Measurements from ENCODE around the gene WWOX. TPM values are rescaled to one million over a fixed set of nuclear protein-coding genes. Genes with fewer than 3 reads are reported as not detected.

Gene WWOX
- total RNA-seq, 1 experiment from 2014 or later = 79.9 TPM

DNA sequence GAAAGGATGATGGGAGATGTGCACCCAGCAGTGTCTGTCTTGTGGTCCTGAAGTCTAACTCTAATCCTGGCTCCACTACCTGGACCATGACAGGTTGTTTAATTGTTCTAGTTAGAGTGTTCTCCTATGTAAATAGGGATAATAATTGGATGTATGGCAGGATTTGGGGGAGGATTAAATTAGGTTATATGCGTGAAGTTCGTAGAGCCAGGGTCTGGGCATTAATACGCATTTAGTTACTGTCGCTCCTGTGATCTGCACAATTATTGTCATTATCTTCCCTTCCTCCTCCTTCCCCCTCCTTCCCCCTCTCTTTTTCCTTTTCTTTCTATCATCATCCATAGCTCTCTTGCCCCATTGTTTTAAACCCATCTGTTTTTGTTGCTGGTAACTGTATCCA, 210.3 kb downstream of the WWOX start:
- intact Hi-C loops (cut with micrococcal nuclease; ENCODE audit: unreplicated experiment) = no loop called here
- no peak overlapping the region for H3K27ac ChIP-seq (ENCODE audit: low read depth, low read length, poor library complexity, severe bottlenecking)
- no peaks in the 10 kb centered on the region for H3K4me1 ChIP-seq (ENCODE audit: insufficient read depth, low read length, poor library complexity, severe bottlenecking)
- POLR2A ChIA-PET (ENCODE audit: low non-redundant PET) = no interaction called here
- no peak for TF ChIP-seq EZH2 (IDR thresholded peaks at IDR 0.05; ENCODE audit: borderline replicate concordance, low read depth, low read length, poor library complexity, severe bottlenecking)
- TF ChIP-seq, protein P1, sequence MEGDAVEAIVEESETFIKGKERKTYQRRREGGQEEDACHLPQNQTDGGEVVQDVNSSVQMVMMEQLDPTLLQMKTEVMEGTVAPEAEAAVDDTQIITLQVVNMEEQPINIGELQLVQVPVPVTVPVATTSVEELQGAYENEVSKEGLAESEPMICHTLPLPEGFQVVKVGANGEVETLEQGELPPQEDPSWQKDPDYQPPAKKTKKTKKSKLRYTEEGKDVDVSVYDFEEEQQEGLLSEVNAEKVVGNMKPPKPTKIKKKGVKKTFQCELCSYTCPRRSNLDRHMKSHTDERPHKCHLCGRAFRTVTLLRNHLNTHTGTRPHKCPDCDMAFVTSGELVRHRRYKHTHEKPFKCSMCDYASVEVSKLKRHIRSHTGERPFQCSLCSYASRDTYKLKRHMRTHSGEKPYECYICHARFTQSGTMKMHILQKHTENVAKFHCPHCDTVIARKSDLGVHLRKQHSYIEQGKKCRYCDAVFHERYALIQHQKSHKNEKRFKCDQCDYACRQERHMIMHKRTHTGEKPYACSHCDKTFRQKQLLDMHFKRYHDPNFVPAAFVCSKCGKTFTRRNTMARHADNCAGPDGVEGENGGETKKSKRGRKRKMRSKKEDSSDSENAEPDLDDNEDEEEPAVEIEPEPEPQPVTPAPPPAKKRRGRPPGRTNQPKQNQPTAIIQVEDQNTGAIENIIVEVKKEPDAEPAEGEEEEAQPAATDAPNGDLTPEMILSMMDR (conservative IDR thresholded peaks at IDR 0.05; ENCODE audit: low read depth, low read length) = no peak
- H3K27me3 ChIP-seq (replicated peaks; ENCODE audit: insufficient read depth, low read depth, low read length, poor library complexity) = no peaks in the 10 kb centered on the region
- BruUV-seq (replicated peaks) = no TSS peak
- no peak for DNase-seq (ENCODE audit: low spot score)
- no peaks in the 10 kb centered on the region for H3K36me3 ChIP-seq (ENCODE audit: insufficient read depth, low read length, poor library complexity, severe bottlenecking)
- CTCF ChIA-PET = no interaction called here
- H3K4me3 ChIP-seq (ENCODE audit: low read depth, low read length, poor library complexity, severe bottlenecking) = no peak overlapping the region
- H3K9me3 ChIP-seq (ENCODE audit: low read depth, low read length, poor library complexity, severe bottlenecking) = no peaks in the 10 kb centered on the region

DNA sequence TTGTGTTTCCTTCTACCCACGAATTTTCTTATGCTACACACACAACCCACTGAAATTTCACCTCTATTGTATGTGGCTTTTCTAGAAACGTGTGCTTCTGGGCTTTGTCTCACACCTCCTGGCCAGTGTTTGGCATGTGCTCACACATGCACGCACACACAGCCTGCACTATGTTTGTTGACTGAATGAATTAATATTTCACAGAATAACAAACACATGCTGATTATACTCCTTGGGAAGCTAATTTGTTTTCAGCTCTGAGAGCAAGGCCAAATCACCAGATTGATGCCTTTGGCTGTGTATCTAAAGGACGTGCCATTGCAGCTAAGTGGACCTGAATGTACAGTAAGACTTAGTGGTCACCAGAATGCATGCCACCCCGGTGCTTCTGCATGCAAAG, 210.7 kb downstream of the WWOX start:
- ChIA-PET CTCF (no interaction called here), POLR2A (ENCODE audit: low non-redundant PET) (no interaction called here)
- Histone ChIP-seq H3K4me1 (ENCODE audit: insufficient read depth, low read length, poor library complexity, severe bottlenecking) (no peaks in the 10 kb centered on the region), H3K9me3 (ENCODE audit: low read depth, low read length, poor library complexity, severe bottlenecking) (no peaks in the 10 kb centered on the region), H3K27me3 (replicated peaks; ENCODE audit: insufficient read depth, low read depth, low read length, poor library complexity) (no peaks in the 10 kb centered on the region), H3K36me3 (ENCODE audit: insufficient read depth, low read length, poor library complexity, severe bottlenecking) (no peaks in the 10 kb centered on the region), H3K27ac (ENCODE audit: low read depth, low read length, poor library complexity, severe bottlenecking) (no peak overlapping the region), H3K4me3 (ENCODE audit: low read depth, low read length, poor library complexity, severe bottlenecking) (no peak overlapping the region)
- intact Hi-C loops (cut with micrococcal nuclease; ENCODE audit: unreplicated experiment) = no loop called here
- TF ChIP-seq EZH2 (IDR thresholded peaks at IDR 0.05; ENCODE audit: borderline replicate concordance, low read depth, low read length, poor library complexity, severe bottlenecking) = no peak
- TF ChIP-seq, protein P1 (conservative IDR thresholded peaks at IDR 0.05; ENCODE audit: low read depth, low read length) = no peak
- no TSS peak for BruUV-seq (replicated peaks)
- no peak for DNase-seq (ENCODE audit: low spot score)

DNA sequence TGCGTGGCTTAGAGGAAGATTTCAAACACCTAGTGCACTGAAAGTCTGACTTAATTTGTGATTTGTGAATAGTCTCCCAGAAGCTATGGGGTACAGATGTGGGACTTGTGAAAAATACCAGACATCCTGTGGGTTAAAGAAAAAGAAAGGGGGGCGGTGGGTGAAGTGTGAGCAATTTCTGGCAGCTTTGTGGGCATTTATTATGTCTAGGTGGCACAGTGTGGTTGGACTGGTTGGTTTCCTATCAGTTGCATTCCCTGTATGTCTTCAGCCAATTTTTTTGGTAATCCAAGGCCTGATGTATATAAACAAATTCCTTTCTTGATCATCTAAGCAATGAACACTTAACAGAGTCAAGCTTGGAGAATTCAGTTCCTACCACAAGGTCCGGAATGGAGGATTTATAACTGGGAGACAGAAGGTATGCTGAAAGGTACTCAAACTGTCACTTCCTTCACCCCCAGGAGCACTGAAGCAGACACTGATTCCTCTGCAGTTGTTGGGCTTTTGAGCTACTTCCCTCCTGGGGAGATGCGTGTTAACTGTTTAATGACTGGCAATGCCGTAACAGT, 211.6 kb downstream of the WWOX start:
- Histone ChIP-seq H3K27me3 (replicated peaks; ENCODE audit: insufficient read depth, low read depth, low read length, poor library complexity) (no peaks in the 10 kb centered on the region), H3K4me1 (ENCODE audit: insufficient read depth, low read length, poor library complexity, severe bottlenecking) (no peaks in the 10 kb centered on the region), H3K27ac (ENCODE audit: low read depth, low read length, poor library complexity, severe bottlenecking) (no peak overlapping the region), H3K9me3 (ENCODE audit: low read depth, low read length, poor library complexity, severe bottlenecking) (no peaks in the 10 kb centered on the region), H3K36me3 (ENCODE audit: insufficient read depth, low read length, poor library complexity, severe bottlenecking) (no peaks in the 10 kb centered on the region), H3K4me3 (ENCODE audit: low read depth, low read length, poor library complexity, severe bottlenecking) (no peak overlapping the region)
- DNase-seq (ENCODE audit: low spot score) = no peak
- CTCF ChIA-PET = no interaction called here
- intact Hi-C loops (cut with micrococcal nuclease; ENCODE audit: unreplicated experiment) = no loop called here
- no TSS peak for BruUV-seq (replicated peaks)
- POLR2A ChIA-PET (ENCODE audit: low non-redundant PET) = no interaction called here
- TF ChIP-seq, protein P1 (conservative IDR thresholded peaks at IDR 0.05; ENCODE audit: low read depth, low read length) = no peak
- TF ChIP-seq EZH2 (IDR thresholded peaks at IDR 0.05; ENCODE audit: borderline replicate concordance, low read depth, low read length, poor library complexity, severe bottlenecking) = no peak

Measured in A673 (cell line).